Measurements from ENCODE around the gene WWOX. TPM values are rescaled to one million over a fixed set of nuclear protein-coding genes. Genes with fewer than 3 reads are reported as not detected.

WWOX gene
- total and polyA plus RNA-seq, 2 of the 13 experiments (the other 11 are each of a cell fraction or from before 2014, with no cell fraction given), result 9.1 to 37.4 TPM

DNA sequence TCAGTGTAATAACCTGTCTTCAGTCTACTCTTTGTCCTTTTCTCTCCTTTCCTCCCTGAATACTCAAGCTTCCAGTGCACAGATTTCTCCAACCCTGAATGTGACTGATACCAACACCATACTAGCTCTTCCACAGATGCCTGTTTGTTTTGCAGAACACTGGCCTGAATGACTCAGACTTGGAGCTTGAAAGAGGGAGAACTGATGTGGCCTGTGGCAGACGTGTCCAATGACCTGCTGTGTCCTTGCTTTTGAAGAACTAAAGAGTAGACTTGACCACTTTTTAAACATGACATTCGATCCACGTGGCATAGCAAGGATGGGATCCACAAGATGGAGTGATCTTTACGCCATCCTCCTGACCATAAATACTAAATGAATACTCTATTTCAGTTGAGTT, 361.0 kb downstream of the WWOX start (continued):
- TF ChIP-seq ZBTB10 (CRISPR knock-in tag; IDR thresholded peaks at IDR 0.05; ENCODE audit: borderline replicate concordance), result no peak
- peak; percentile 84 for TF ChIP-seq BCL6 (CRISPR knock-in tag; IDR thresholded peaks at IDR 0.05)
- no peak; the same call in 1 of the 2 replicates for TF ChIP-seq KAT8 (CRISPR knock-in tag; IDR thresholded peaks at IDR 0.05)
- peak; percentile 75 for TF ChIP-seq ARID5B (CRISPR knock-in tag; IDR thresholded peaks at IDR 0.05)
- TF ChIP-seq FOSL2 (CRISPR knock-in tag; IDR thresholded peaks at IDR 0.05), result peak; percentile 97
- TF ChIP-seq ZFP36 (IDR thresholded peaks at IDR 0.05; ENCODE audit: borderline replicate concordance, low read depth, low read length, partially characterized antibody), result no peak
- TF ChIP-seq NFE2L1 (CRISPR knock-in tag; IDR thresholded peaks at IDR 0.05; ENCODE audit: borderline replicate concordance), result no peak
- no peak for TF ChIP-seq ZNF180 (CRISPR knock-in tag; IDR thresholded peaks at IDR 0.05; ENCODE audit: borderline replicate concordance, low read depth)
- TF ChIP-seq ZSCAN9 (CRISPR knock-in tag; IDR thresholded peaks at IDR 0.05; ENCODE audit: borderline replicate concordance), result peak; percentile 24; the same call in 1 of the 2 replicates
- no peak for TF ChIP-seq CBX5 (CRISPR knock-in tag; IDR thresholded peaks at IDR 0.05; ENCODE audit: borderline replicate concordance)
- TF ChIP-seq NFYB (CRISPR knock-in tag; IDR thresholded peaks at IDR 0.05), result 0 out of 2 replicates have a peak, but pooled peaks have one; percentile 15
- no peak for TF ChIP-seq ZNF3 (CRISPR knock-in tag; IDR thresholded peaks at IDR 0.05)
- TF ChIP-seq ZNF530 (CRISPR knock-in tag; IDR thresholded peaks at IDR 0.05; ENCODE audit: low read depth), result no peak
- TF ChIP-seq CHCHD3 (CRISPR knock-in tag; IDR thresholded peaks at IDR 0.05), result no peak
- no peak for TF ChIP-seq ZSCAN22 (CRISPR knock-in tag; IDR thresholded peaks at IDR 0.05)
- no peak for TF ChIP-seq ZNF709 (CRISPR knock-in tag; IDR thresholded peaks at IDR 0.05)
- no peak for TF ChIP-seq ZNF547 (CRISPR knock-in tag; IDR thresholded peaks at IDR 0.05)
- no peak for TF ChIP-seq SKI (IDR thresholded peaks at IDR 0.05; ENCODE audit: partially characterized antibody)
- TF ChIP-seq ZNF354B (CRISPR knock-in tag; IDR thresholded peaks at IDR 0.05), result no peak
- TF ChIP-seq, protein P1, sequence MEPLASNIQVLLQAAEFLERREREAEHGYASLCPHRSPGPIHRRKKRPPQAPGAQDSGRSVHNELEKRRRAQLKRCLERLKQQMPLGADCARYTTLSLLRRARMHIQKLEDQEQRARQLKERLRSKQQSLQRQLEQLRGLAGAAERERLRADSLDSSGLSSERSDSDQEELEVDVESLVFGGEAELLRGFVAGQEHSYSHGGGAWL (CRISPR knock-in tag; IDR thresholded peaks at IDR 0.05), result no peak
- TF ChIP-seq, protein P2, sequence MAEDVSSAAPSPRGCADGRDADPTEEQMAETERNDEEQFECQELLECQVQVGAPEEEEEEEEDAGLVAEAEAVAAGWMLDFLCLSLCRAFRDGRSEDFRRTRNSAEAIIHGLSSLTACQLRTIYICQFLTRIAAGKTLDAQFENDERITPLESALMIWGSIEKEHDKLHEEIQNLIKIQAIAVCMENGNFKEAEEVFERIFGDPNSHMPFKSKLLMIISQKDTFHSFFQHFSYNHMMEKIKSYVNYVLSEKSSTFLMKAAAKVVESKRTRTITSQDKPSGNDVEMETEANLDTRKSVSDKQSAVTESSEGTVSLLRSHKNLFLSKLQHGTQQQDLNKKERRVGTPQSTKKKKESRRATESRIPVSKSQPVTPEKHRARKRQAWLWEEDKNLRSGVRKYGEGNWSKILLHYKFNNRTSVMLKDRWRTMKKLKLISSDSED (CRISPR knock-in tag; IDR thresholded peaks at IDR 0.05), result no peak
- TF ChIP-seq ZC3H4 (CRISPR knock-in tag; IDR thresholded peaks at IDR 0.05; ENCODE audit: borderline replicate concordance), result no peak
- TF ChIP-seq PHF20 (CRISPR knock-in tag; IDR thresholded peaks at IDR 0.05), result no peak
- TF ChIP-seq, protein P3, sequence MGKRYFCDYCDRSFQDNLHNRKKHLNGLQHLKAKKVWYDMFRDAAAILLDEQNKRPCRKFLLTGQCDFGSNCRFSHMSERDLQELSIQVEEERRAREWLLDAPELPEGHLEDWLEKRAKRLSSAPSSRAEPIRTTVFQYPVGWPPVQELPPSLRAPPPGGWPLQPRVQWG (CRISPR knock-in tag; IDR thresholded peaks at IDR 0.05; ENCODE audit: borderline replicate concordance, low read depth), result no peak
